Calu3 (cell line): ENCODE results near the gene FNDC3B. TPM values are rescaled to one million over a fixed set of nuclear protein-coding genes. Genes with fewer than 3 reads are reported as not detected.
A peak's percentile ranks its signal among the peaks of the same experiment; 100 is the strongest.

ENCODE experiments used
- BruUV-seq: library from RNA; stranded (reverse); fragments of 400-500 nt; replicated peaks from 2 replicates; lab custom pipeline; 2021; lab: Mats Ljungman, UMichigan
- CTCF ChIA-PET: fragments of 300-600 bp; sonication (Branson Sonifier 250); formaldehyde crosslinking; loops from one replicate; lab custom pipeline; 2022; ENCODE audit warnings: antibody characterized with exemption; lab: Charles Lee
- DNase-seq: peaks from one replicate; pipeline ENCODE4 v3.0.0; 2022
- H3K27ac Mint-ChIP-seq: one replicate; pipeline ENCODE4 v1.8.0; 2022; ENCODE audit warnings: mixed read lengths; ENCODE audit not compliant: unreplicated experiment
- H3K27me3 Mint-ChIP-seq: one replicate; pipeline ENCODE4 v1.8.0; 2022; ENCODE audit warnings: mixed read lengths; ENCODE audit not compliant: unreplicated experiment
- H3K36me3 Mint-ChIP-seq: one replicate; pipeline ENCODE4 v1.8.0; 2022; ENCODE audit warnings: mild to moderate bottlenecking, moderate library complexity, mixed read lengths; ENCODE audit not compliant: insufficient read depth, unreplicated experiment
- H3K4me1 Mint-ChIP-seq: one replicate; pipeline ENCODE4 v1.8.0; 2022; ENCODE audit warnings: mild to moderate bottlenecking, low read depth, mixed read lengths; ENCODE audit not compliant: unreplicated experiment
- H3K4me3 Mint-ChIP-seq: one replicate; pipeline ENCODE4 v1.8.0; 2022; ENCODE audit warnings: mild to moderate bottlenecking, low read depth, moderate library complexity, mixed read lengths; ENCODE audit not compliant: unreplicated experiment
- H3K9me3 Mint-ChIP-seq: one replicate; pipeline ENCODE4 v1.8.0; 2022; ENCODE audit warnings: low read depth, mixed read lengths; ENCODE audit not compliant: unreplicated experiment
- CTCF ChIP-seq: fragments of 200-600 bp; IDR thresholded peaks from one replicate; pipeline ENCODE4 v1.8.0; 2022; ENCODE audit warnings: antibody characterized with exemption; ENCODE audit not compliant: unreplicated experiment
- intact Hi-C: fragments of 100-400 bp; cut with micrococcal nuclease; formaldehyde crosslinking; loops from one replicate; pipeline ENCODE4 v1.10.0; 2022; ENCODE audit not compliant: unreplicated experiment
- total RNA-seq: library from RNA; stranded (reverse); gene quantifications from 2 replicates; pipeline ENCODE4 v1.2.3, GENCODE V29; 2022

Gene FNDC3B
- total RNA-seq, 1 experiment from 2014 or later: 453 TPM

GRCh38 chr3:172074032-172074431 lies 34.7 kb downstream of the FNDC3B start:
- peak overlapping the region; percentile 17 for H3K27ac Mint-ChIP-seq
- H3K4me1 Mint-ChIP-seq: peaks cover 92% of the 10 kb centered on the region
- H3K36me3 Mint-ChIP-seq: peaks cover 84% of the 10 kb centered on the region
- no TSS peak for BruUV-seq
- DNase-seq: no peak
- H3K9me3 Mint-ChIP-seq: no peaks in the 10 kb centered on the region
- H3K4me3 Mint-ChIP-seq: no peak overlapping the region
- intact Hi-C loops: no loop called here
- CTCF ChIA-PET: no interaction called here
- H3K27me3 Mint-ChIP-seq: no peaks in the 10 kb centered on the region
- TF ChIP-seq CTCF: no peak

- Mint-ChIP-seq H3K4me3 (no peak overlapping the region), H3K9me3 (no peaks in the 10 kb centered on the region), H3K36me3 (peaks cover 84% of the 10 kb centered on the region), H3K4me1 (peaks cover 92% of the 10 kb centered on the region), H3K27me3 (no peaks in the 10 kb centered on the region), H3K27ac (no peak overlapping the region)
- CTCF ChIA-PET: no interaction called here
- no peak for DNase-seq
- BruUV-seq: no TSS peak
- intact Hi-C loops: no loop called here
- no peak for TF ChIP-seq CTCF
Observed at GRCh38 chr3:172074586-172074985, 35.2 kb downstream of the FNDC3B start.

GRCh38 chr3:172076212-172076611 lies 36.8 kb downstream of the FNDC3B start:
- CTCF ChIA-PET: no interaction called here
- H3K9me3 Mint-ChIP-seq: no peaks in the 10 kb centered on the region
- TF ChIP-seq CTCF: no peak
- peaks cover 95% of the 10 kb centered on the region for H3K4me1 Mint-ChIP-seq
- no peak for DNase-seq
- no peak overlapping the region for H3K4me3 Mint-ChIP-seq
- no peaks in the 10 kb centered on the region for H3K27me3 Mint-ChIP-seq
- intact Hi-C loops: no loop called here
- no TSS peak for BruUV-seq
- H3K36me3 Mint-ChIP-seq: peaks cover 86% of the 10 kb centered on the region
- H3K27ac Mint-ChIP-seq: peak overlapping the region; percentile 51

GRCh38 chr3:172077197-172077757 lies 37.9 kb downstream of the FNDC3B start:
- intact Hi-C loops: no loop called here
- Mint-ChIP-seq H3K27me3 (no peaks in the 10 kb centered on the region), H3K27ac (peak overlapping the region; percentile 18), H3K36me3 (peaks cover 96% of the 10 kb centered on the region), H3K9me3 (no peaks in the 10 kb centered on the region), H3K4me1 (peaks cover 97% of the 10 kb centered on the region), H3K4me3 (no peak overlapping the region)
- BruUV-seq: no TSS peak
- CTCF ChIA-PET: no interaction called here
- no peak for TF ChIP-seq CTCF
- DNase-seq: no peak
